Vagina (tissue), 2 donors: ENCODE measurements around the gene TNFRSF14. TPM values are rescaled to one million over a fixed set of nuclear protein-coding genes. Genes with fewer than 3 reads are reported as not detected.

Experiments used
- DNase-seq, 2 donors: peaks; one replicate each; pipeline ENCODE4 v3.0.0-alpha.2; 2017; ENCODE audit errors: extremely low spot score in 2 of 2
- H3K27ac ChIP-seq: fragments of 200-600 bp; sonication (generic); one replicate; pipeline ENCODE4 v1.5.1; 2019
- H3K27me3 ChIP-seq: fragments of 200-600 bp; sonication (generic); one replicate; pipeline ENCODE4 v1.5.1; 2019
- H3K36me3 ChIP-seq, 2 donors: fragments of 200-600 bp; sonication (generic); one replicate each; pipeline ENCODE4 v1.5.1; 2017 to 2019
- H3K4me1 ChIP-seq: fragments of 200-600 bp; sonication (generic); one replicate; pipeline ENCODE4 v1.5.1; 2019
- H3K4me3 ChIP-seq, 2 donors: fragments of 200-600 bp; sonication (generic); 1 replicate in 1 of 2; 2 replicates in 1 of 2; pipeline ENCODE4 v1.5.1; 2016 to 2019
- H3K9me3 ChIP-seq: fragments of 200-600 bp; sonication (generic); one replicate; pipeline ENCODE4 v1.5.1; 2019
- POLR2A ChIP-seq, 2 donors: fragments of 450-650 bp; IDR thresholded peaks; one replicate each; pipeline ENCODE4 v1.6.1; 2017; ENCODE audit warnings: antibody characterized with exemption in 2 of 2, mild to moderate bottlenecking in 2 of 2, moderate library complexity in 2 of 2
- POLR2AphosphoS5 ChIP-seq, 2 donors: sonication (generic); formaldehyde crosslinking; IDR thresholded peaks; one replicate each; pipeline ENCODE4 v1.9.0; 2017; ENCODE audit warnings: antibody characterized with exemption in 2 of 2, mild to moderate bottlenecking in 2 of 2, low read depth in 1 of 2; ENCODE audit not compliant: insufficient read depth in 1 of 2
- intact Hi-C: fragments of 100-400 bp; cut with DNase I; formaldehyde crosslinking; loops from one replicate; pipeline ENCODE4 v1.15.1; 2023
- total RNA-seq: library from RNA; depleted of rRNA; stranded (reverse); fragments of >200 nt; gene quantifications from one replicate; pipeline ENCODE4 v1.2.3, GENCODE V29; 2016
- TF ChIP-seq, protein P1 (sequence below), 3 experiments: fragments of 450-650 bp in 2 of 3; fragments of 200-600 bp in 1 of 3; sonication (generic) in 1 of 3; IDR thresholded peaks; one replicate each; pipeline ENCODE4 v1.5.1; 2017 to 2019; ENCODE audit warnings: antibody characterized with exemption in 3 of 3, mild to moderate bottlenecking in 2 of 3, moderate library complexity in 2 of 3

Gene TNFRSF14
- total RNA-seq = 49.6 TPM

DNA sequence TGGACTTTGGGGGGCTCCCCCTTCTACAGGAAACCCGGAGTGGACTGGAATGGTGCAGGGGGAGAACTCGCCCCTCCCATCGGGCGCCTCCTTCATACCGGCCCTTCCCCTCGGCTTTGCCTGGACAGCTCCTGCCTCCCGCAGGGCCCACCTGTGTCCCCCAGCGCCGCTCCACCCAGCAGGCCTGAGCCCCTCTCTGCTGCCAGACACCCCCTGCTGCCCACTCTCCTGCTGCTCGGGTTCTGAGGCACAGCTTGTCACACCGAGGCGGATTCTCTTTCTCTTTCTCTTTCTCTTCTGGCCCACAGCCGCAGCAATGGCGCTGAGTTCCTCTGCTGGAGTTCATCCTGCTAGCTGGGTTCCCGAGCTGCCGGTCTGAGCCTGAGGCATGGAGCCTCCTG is at the start of gene TNFRSF14:
TNFRSF14 (plus strand) TSS at position 95 of the 401 bp plus-strand sequence; CDS start at position 389, 294 bp downstream.
- intact Hi-C loops = no loop called here
- TF ChIP-seq POLR2AphosphoS5 (IDR thresholded peaks at IDR 0.05; ENCODE audit: insufficient read depth in 1 of 2, low read depth in 1 of 2) (no peak), POLR2A (IDR thresholded peaks at IDR 0.05) (peak in 1 of 2 donors; percentile 29)
- TF ChIP-seq, protein P1, sequence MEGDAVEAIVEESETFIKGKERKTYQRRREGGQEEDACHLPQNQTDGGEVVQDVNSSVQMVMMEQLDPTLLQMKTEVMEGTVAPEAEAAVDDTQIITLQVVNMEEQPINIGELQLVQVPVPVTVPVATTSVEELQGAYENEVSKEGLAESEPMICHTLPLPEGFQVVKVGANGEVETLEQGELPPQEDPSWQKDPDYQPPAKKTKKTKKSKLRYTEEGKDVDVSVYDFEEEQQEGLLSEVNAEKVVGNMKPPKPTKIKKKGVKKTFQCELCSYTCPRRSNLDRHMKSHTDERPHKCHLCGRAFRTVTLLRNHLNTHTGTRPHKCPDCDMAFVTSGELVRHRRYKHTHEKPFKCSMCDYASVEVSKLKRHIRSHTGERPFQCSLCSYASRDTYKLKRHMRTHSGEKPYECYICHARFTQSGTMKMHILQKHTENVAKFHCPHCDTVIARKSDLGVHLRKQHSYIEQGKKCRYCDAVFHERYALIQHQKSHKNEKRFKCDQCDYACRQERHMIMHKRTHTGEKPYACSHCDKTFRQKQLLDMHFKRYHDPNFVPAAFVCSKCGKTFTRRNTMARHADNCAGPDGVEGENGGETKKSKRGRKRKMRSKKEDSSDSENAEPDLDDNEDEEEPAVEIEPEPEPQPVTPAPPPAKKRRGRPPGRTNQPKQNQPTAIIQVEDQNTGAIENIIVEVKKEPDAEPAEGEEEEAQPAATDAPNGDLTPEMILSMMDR (IDR thresholded peaks at IDR 0.05) = no peak
- DNase-seq = no peak
- Histone ChIP-seq H3K27me3 (no peaks in the 10 kb centered on the region), H3K4me1 (peaks cover 56% of the 10 kb centered on the region), H3K27ac (peak within 1 kb of the TSS; percentile 96), H3K36me3 (peaks cover 0 to 23% of the 10 kb centered on the region in 2 donors), H3K4me3 (peak within 1 kb of the TSS; percentile 61 to 64), H3K9me3 (no peaks in the 10 kb centered on the region)

DNA sequence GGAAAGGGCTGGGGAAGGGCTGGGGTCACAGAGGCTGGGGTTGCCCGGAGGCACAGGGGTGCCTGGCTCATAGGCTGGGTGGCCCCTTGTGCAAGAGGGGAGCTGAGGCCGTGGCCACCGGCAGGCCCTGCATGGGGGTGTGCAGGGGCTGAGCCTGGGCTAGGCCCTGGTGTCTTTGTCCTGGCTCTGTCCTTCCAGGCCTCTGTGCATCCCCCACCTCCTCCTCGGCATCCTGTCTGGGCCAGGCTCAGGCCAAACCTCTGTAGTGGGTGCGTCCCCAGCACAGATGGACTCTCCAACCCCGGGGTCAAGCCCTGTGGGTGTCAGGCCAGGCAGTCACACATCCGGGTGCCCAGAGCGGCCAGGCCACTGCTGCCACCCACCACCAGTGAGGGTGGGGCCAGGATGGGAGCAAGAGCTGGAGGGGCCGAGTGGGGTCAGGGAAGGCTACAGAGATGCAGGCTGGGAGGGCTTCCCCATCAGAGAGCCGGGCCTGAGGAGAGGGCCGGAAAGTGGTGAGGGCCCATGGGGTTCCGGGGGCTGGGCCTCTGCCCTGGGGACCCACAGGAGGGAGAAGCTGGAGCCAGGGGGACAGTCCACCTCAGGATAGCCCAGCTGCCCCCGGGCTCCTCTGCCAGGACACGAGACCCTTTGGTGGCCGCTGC is 49.1 kb upstream of the TNFRSF14 start:
- TF ChIP-seq POLR2A (IDR thresholded peaks at IDR 0.05) (no peak), POLR2AphosphoS5 (IDR thresholded peaks at IDR 0.05; ENCODE audit: insufficient read depth in 1 of 2, low read depth in 1 of 2) (no peak)
- TF ChIP-seq, protein P1 (IDR thresholded peaks at IDR 0.05) = no peak
- Histone ChIP-seq H3K4me3 (no peak overlapping the region), H3K27me3 (no peaks in the 10 kb centered on the region), H3K9me3 (no peaks in the 10 kb centered on the region), H3K4me1 (peaks cover 20% of the 10 kb centered on the region), H3K27ac (no peak overlapping the region), H3K36me3 (peaks cover 3 to 35% of the 10 kb centered on the region in 2 donors)
- intact Hi-C loops = no loop called here
- DNase-seq = no peak

DNA sequence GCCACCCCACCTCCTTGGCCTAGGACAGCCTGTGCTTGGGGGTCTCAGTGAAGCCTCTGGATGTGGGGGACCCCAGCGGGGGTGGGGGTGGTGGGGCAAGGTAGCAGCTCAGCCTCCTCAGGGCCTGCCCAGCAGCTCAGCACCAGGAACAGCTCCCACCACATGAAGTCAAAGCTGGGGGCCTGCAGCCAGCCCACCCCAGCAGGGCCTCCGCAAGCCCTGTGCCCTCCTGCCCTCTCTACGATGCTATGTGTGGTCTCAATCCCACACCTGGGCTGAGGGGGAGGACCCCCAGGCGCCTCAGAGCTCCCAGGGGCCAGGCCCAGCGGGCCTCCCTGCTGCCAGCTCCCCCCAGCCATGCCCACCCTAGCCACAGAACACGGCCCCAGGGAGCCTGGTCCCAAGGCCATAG is 48.4 kb upstream of the TNFRSF14 start:
- H3K36me3 ChIP-seq = peaks cover 3 to 42% of the 10 kb centered on the region in 2 donors
- H3K4me1 ChIP-seq = peaks cover 20% of the 10 kb centered on the region
- no peaks in the 10 kb centered on the region for H3K9me3 ChIP-seq
- H3K27ac ChIP-seq = no peak overlapping the region
- TF ChIP-seq, protein P1 (IDR thresholded peaks at IDR 0.05) = no peak
- TF ChIP-seq POLR2AphosphoS5 (IDR thresholded peaks at IDR 0.05; ENCODE audit: insufficient read depth in 1 of 2, low read depth in 1 of 2) (no peak), POLR2A (IDR thresholded peaks at IDR 0.05) (no peak)
- DNase-seq = no peak
- intact Hi-C loops = no loop called here
- no peaks in the 10 kb centered on the region for H3K27me3 ChIP-seq
- H3K4me3 ChIP-seq = no peak overlapping the region

DNA sequence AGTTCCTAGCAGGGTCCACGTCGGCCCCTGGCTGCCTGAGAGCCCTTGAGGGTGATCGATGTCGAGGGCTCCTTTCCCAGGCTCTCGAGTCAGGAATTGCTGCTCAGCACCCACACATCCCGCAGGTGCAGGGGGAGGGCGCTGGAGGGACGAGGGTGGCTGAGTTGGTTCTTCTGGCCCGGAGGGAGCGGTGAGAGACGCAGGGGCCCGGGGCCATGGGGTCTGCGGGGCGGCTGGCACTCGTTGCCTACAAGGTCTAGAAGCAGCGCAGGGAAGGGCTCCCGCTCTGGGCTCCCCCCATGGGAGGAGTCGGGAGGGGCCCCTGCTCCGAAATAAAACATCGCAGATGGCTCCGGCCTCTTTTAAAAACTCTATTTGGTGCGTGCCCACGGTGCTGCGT is 48.0 kb upstream of the TNFRSF14 start:
- no peak for DNase-seq
- Histone ChIP-seq H3K4me3 (no peak overlapping the region), H3K27ac (no peak overlapping the region), H3K36me3 (peaks cover 3 to 47% of the 10 kb centered on the region in 2 donors), H3K9me3 (no peaks in the 10 kb centered on the region), H3K4me1 (peaks cover 20% of the 10 kb centered on the region), H3K27me3 (no peaks in the 10 kb centered on the region)
- intact Hi-C loops = no loop called here
- TF ChIP-seq POLR2A (IDR thresholded peaks at IDR 0.05) = no peak
- no peak for TF ChIP-seq POLR2AphosphoS5 (IDR thresholded peaks at IDR 0.05; ENCODE audit: insufficient read depth in 1 of 2, low read depth in 1 of 2)
- TF ChIP-seq, protein P1 (IDR thresholded peaks at IDR 0.05) = no peak

DNA sequence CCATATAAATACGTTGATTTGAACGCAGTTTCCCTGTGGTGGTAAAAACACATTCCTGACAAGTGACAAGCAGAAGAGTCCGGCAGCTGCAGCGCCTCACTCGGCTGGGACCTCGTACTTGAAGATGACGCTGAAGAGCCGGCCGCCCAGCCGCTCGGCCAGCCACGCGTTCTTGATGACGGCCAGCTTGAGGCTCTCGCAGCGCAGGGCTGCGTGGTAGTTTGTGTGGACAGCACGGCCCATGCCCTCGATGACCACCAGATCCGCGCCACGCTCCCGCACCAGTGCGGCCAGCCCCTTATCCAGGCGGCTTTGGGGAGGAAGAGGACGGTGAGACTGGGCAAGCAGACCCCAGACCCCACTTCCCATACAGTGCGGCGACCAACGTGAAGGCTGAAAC is 47.4 kb upstream of the TNFRSF14 start:
- Histone ChIP-seq H3K36me3 (peaks cover 3 to 52% of the 10 kb centered on the region in 2 donors), H3K27me3 (no peaks in the 10 kb centered on the region), H3K9me3 (no peaks in the 10 kb centered on the region), H3K4me3 (no peak overlapping the region), H3K27ac (no peak overlapping the region), H3K4me1 (peaks cover 15% of the 10 kb centered on the region)
- intact Hi-C loops = no loop called here
- DNase-seq = no peak
- no peak for TF ChIP-seq POLR2A (IDR thresholded peaks at IDR 0.05)
- no peak for TF ChIP-seq POLR2AphosphoS5 (IDR thresholded peaks at IDR 0.05; ENCODE audit: insufficient read depth in 1 of 2, low read depth in 1 of 2)
- TF ChIP-seq, protein P1 (IDR thresholded peaks at IDR 0.05) = no peak
